GM18870 (cell line): ENCODE data around the gene MYZAP.

Experiments used
- ATAC-seq: cut with Tn5 transposase; IDR thresholded peaks from one replicate; pipeline ENCODE4 v1.9.1; 2021; ENCODE audit warnings: moderate library complexity; ENCODE audit not compliant: unreplicated experiment

The MYZAP gene

DNA sequence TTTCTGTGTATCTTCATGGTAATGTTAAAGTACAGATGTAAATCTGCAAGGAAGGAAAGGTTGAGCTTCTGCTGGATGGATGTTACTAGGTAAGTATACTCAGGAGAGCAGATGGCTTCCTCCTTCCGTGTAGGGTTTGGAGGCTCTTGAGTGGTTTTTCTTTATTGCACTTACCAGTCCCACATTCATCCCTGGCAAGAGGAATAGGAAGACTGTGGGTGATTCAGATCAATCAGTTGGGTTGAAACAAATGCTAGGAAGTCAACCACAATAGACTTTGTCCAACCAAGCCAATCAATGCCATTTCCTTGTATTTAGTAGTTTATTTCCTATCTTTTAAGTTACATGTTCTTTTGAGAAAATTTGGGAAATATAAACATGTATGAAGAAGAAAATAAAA, 26.6 kb downstream of the MYZAP start:
- no peak for ATAC-seq

DNA sequence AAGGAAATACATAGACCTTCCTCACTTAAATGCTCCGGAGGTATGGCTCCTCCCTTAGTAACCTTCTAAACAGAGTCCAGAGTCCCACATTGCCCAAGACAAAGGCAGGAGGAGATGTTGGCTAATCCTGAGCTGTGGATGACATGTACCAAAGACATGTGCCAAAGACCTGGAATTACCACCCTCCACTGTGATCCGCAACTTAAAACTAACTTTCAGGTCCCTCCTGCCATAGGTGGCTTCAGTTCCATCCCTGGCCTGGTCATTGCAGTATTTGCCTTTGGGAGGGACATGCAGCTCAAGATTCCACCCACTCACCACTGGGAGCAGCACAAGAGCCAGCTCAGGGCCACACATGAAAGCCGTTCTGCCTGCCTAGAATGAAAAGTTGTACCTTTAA, 28.0 kb downstream of the MYZAP start:
- no peak for ATAC-seq

DNA sequence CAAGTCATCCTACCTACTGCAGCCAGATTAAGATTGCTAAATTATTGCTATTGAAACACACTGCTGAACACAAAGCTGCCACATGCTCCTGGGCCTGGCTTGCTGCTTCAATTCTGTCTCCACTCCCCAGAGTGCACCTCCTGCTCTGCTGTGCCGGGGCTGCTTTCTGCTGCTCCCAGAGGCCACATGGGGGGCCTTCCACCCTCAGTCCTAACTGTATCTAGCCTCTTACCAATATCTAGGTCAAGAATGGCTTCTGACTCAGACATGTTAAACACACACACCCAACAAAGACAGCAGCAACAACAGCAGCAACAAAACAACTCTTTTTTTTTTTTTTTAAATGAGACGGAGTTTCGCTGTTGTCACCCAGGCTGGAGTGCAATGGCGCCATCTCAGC, 33.0 kb downstream of the MYZAP start:
- ATAC-seq: no peak

DNA sequence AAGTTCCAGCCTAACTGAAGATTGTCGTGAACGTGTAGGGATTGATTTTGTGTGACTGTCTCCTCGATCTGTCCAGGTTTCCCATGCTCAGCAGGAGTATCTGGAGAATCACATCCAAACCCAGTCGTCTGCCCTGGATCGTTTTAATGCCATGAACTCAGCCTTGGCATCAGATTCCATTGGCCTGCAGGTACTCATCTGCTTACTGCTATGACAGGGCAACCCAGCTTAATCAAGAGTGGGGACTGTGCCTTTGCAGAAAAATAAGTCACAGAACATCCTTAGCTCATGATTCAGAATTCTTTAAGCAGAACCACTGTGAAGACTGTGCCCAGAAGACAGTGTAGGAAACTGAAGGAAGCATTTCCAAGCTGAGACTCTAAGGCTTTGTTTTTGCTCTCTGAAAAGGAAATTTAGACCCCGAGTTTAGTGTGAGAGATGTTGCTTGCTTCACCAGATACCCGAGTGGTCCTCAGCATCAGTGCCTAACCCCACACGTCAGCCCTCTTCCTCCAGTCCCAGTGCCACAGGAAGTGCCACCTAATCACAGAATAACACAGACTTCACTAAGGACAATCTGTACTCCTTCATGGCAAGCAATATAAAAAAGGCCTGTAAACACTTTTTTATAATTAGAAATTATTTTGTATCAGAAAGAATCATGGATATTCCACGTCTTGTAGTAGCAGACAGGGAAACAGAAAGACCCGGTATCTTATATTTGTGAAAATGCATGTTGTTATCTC, 34.2 kb downstream of the MYZAP start:
- ATAC-seq: no peak

DNA sequence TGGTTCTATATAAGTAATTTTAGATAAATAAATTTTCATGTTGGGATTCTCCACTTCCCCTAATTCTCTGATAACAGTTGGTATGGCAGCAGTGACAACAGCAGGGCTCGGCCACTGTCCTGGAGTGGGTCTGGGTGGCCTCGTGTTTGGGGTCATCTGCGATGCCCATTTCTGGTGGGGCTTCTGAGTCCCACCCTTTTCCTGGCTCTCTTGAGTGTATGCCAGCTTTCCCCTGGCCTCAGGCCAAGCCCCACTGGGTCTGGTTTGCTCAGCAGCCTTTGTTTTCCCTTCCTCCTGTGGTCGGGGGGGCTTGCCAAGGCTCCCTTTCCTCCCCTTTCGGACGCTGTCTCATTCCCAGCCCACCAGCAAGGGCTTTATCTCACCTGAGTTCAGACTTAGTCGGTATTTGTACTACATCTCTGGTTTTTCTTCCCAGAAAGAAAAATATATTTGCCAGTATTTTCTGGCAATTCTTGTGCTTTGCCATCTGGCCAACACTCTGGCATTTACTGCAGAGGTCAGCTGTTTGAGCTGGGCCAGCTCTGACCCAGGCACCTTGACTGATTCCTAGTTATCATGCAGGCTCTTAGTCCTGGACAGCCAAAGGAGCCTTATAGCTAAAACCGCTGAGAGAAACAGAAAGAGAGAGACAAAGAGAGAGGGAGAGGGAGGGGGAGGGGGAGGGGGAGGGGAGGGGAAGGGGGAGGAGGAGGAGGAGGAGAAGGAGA, 35.2 kb downstream of the MYZAP start:
- ATAC-seq: no peak

DNA sequence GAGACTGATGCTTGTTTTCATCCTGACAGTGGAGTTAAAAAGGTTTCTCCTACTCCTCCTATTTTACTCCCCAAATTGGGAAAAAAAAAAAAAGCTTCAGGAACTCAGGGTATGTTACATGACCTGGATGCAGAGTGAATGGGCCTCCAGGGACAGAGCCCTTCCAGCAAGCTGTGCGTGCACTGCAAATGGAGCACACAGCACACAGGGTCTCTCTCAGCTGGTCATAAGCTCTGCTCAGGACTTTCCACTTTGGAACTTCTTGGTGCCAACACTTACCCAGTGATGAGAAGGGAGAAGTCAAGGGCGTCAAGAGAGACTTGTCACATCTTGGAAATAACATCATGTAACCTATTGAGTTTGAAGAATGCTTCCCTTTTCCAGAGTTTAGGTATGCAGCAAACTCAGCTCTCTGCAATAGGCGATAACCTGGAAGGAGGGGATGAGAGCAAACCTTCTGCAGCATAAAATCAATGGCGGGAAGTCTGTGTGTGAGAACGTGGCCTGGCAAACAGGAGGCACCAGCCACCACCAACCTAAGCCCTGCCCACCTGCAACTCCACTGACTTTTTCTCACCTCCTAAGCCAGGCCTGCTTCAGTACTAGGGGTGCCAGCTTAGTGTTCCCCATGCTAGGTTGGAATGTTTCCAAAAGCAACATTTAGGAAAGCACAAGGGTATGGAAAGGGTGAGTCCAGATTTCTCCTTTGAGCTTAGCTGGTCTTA, 39.8 kb downstream of the MYZAP start:
- ATAC-seq: no peak

DNA sequence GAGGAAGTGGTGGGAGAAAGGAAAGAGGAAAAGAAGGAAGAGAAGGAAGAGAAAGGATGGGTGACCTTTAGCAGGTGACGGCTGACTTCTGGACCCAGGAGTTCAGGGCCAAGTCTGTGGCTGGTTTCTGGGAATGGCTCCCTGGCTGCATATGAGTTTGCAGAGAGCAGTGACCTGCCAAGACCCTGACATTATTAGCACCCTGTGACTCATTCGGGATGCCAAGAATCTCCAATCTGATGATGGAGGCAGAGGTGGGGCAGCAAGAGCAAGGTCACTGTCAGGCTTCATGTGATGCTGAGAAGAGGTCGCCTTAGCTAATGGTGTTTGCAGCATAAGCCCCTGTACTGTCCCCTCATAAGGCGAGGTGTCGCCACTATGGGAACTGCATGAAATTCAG, 42.6 kb downstream of the MYZAP start:
- ATAC-seq: no peak

DNA sequence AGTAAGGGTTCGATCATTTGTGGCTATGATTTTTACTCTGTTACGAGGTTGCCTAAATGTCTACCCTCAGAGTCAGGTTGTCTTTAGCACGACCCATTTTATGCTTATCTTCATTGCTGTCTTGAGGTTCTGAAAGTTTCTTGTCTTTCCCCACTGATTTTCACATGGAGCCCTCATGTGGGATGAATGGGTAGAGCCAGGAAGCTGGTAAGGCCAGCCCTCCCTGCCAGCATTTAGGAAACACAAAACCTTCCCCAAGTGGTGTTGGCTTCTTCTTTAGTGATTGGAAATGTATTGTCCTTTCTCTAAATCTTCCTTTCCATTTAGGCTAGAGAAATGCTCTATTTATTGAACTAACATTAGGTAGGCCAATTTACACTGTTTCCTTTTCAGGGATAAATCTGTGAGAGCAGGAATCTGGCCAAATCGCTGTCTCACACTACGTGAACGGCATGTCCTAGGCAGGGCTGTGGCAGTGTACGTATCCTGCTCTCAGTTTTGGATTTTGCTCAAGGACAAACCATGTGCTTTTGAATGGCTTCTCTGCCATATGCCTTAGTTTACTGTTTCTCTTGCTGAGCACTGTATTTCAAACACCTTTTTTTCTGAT, 43.7 kb downstream of the MYZAP start:
- ATAC-seq: no peak

DNA sequence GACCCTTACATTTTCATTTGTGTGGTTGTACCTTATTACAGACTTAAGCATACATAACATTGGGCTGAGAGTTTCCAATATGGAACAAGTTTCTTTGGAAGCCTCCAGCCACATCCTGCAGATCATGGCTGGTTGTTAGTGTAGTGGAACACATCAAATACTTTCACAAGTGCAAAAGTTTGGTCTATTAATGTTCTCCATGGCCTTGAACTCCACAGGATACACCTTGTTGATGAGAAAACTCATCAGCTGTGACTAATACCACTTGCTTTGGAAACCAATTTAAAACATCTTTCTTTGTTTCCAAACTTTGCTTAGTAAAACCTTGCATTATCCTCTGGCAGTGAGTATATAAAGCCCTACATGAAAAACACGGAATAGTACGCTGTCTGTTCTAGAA, 46.1 kb downstream of the MYZAP start:
- no peak for ATAC-seq

DNA sequence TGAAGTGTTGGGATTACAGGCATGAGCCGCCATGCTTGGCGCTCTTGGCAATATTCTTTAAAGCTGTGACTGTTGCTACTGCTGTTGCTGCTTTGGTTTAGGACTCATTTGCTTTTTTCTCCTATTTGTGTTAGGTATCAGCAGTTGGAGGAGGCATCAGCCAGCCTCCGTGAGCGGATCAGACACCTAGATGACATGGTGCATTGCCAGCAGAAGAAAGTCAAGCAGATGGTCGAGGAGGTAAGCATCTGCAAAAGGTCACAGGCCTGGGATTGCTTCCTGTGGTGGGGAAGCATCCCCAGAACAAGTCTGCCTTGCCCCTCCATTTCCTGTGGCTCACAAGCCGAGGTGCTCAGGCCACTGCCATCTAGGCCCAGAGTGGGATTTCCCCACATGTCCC, 47.6 kb downstream of the MYZAP start:
- no peak for ATAC-seq

DNA sequence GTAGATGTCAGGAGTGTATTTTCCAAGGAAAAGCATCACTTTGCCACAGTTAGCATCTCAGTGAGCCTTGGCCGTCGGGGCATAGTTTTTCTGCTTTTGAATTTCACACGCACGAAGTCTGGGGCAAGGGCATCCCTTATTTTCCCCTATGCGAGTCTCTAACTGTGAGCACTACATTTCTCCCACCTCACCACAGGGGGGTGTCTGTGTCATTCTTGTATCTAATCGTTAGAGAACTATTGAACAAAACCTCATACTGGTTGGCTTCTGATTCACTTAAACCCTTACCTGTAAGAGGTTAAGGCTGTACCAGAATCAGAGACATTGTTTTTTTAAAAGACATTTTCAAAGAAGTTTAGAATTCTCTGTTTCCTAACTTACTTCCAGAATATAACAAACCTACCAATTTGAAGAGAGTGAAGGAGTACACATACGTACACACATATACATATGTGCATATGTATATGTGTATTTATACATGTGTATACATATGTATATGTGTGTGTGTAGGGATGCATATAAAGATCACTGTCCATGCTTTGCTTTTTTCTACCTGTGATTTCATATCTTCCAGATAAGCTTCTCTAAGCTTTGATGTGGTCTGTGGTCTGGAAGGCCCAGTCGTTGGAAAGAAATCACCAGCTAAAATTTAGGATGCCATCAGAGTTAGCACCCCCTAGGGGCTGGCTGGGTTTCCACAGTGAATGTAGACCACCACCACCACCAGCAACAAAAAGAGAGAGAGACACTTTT, 49.4 kb downstream of the MYZAP start:
- no peak for ATAC-seq

DNA sequence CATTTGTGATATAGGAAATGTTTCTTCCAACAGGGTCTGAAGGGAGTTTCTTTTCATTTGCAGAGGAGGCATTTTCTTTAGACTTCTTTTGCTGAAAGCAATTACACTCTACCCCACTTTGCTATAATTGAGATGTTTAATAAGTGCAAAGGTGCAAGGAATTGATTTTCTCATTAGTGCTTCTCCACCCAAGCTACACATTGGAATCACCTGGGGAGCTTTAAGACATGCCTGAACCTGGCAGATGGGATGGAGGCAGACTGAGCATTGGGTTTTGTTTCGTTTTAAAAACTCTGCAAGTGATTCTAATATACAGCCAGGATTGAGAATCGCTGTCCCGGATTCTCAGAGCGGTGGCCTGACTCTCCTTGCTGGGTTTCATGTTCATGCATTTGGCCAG, 52.1 kb downstream of the MYZAP start:
- ATAC-seq: no peak

DNA sequence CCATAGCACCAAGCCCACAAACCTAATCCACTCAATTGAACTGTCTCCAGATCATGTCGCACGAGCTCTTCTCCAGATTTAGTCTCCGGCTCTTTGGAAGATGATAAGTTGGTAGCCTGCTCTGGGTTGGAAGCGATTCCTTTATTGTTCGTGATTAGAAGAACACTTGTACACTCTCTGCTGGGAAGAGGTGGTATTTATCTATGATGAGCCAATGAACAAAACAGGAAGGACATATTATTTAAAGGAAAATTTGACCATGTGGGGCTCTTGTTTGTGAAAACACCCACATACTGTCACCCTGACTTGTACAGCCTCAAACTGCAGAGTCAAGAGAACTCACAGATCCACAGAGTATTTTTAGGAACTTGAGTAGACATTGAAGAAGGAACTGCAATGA, 54.4 kb downstream of the MYZAP start:
- no peak for ATAC-seq

DNA sequence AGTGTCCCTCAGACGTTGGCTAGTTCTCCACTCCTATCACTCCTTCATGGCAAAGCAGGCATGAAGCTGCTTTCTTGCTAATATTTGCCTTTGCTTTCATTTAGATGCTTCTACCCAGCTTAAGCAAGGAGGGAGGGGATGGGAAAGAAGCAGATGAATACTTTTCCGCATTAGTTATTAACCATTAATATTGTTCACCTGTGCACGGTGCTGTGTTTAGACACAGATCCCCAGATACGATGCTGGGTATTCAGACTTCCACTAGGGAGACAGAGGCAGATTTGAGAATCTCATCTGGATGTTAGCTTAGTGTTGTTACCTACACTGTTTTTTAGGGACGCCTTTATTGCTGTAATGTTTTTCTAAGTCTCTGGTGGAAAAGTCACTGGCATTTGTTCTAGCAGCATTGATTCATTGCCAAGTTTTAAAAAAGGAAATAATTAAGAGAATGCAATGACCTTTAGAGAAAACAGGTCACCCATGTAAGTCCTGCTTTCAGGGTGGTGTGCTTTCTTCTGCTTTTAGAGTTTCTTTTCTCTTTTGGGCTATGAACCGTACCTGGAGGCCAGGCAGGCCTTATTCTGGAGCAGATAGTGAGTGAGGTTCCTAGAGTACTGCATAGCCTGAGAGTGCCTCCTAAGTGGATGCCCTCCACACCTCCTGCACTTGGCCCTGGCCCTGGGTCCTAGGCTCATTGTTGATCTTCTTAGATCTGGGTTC, 55.5 kb downstream of the MYZAP start:
- no peak for ATAC-seq

DNA sequence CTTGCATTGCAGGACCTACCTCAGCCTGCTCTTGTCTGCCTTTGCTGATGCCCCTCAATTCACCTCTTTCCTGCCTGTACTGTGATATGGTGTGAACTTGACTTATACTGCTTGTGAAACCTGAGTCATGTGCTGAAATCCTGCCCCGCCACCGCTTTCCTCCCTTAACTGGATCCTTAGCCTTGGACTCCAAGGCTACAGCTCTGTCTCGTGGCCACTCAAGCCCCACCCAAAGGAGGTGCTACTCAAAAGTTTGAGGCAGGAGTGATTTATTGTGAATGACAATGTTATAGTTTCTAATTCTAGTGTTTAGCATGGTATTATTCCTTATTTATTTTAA, 56.1 kb downstream of the MYZAP start:
- no peak for ATAC-seq

DNA sequence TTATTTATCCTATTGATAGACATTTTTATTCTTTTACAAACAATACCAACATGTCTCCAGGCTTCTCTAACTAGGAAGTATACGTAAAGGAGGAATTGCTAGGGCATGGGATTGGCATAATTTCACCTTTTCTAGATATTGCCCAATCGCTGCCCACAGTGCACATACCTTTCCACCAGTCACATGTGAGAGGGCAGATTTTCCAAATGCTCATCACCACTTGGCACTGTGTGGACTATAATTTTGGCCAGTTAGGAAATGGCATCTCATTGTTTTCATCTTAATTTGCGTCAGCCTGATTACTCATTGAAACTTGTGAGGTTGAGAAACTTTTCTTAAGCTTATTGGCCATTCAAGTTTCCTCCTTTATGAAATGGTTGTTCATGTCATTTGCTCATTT, 57.4 kb downstream of the MYZAP start:
- ATAC-seq: no peak

DNA sequence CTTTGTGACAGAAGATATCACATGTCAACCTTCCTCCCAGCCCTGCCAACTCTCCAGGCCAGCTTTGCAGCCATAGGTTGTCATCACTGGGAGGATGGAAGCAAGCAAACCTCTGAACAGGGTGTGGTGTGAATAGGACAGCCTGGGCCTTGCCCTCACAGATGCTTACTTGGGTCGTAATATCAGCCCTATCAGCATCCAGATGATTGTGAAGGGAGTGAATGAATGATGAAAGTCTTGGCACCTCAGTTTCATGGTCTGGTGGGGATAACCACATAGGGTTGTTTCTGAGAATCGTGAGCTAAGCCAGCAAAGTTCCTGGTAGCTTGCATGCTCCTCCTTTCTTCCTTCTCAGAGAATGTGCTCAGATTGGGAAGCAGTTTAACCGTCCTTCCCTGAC, 59.7 kb downstream of the MYZAP start:
- ATAC-seq: no peak

DNA sequence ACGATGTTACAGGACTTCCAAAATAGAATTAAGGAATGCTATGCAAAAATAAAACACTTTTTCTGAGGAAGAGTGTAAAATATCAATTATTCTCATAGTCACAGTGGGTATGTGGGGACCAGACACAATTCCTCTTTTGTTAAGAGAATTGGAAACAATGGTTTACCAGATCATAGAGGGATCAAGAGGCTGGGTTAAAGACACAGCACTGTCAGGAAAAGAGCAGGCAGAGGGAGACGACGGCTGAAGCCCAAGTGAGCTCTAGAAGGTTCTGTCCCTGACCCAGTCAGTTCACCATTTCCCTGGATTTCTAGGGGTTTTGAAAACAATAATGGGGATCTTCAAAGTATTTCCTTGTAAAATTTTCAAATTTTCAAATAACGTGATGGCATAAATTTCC, 60.8 kb downstream of the MYZAP start:
- no peak for ATAC-seq

DNA sequence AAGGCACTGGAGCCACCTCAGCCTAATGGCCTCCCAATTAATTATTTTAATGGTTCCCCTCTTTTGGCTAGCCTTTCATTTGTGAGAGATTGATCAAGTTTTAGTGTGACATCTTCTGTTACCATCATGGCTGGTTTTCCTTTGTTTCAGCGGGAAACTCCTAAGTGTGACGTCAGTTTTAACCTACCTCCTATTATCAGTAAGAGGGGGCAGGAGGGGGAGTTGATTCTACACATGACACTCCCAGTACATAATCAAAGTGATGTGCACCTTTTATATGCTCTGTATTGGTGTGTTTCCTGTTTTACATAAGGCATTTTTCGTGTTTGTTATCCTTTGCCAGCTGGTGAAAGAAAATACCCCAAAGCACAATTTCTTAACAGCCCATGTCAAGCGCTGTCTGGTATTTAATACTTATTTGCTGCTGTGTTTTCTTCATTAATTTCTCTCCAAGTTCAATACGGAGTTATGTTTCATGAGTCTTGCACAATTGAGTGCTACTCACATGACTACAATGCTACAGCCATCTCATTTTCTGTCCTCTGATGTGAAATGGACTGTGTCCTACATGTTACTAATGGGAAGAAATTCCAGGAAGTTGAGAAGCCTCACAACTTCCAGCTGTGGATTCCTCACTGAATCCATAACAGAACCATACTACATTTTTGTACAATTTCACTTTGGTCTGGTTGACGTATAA, 62.6 kb downstream of the MYZAP start:
- no peak for ATAC-seq

DNA sequence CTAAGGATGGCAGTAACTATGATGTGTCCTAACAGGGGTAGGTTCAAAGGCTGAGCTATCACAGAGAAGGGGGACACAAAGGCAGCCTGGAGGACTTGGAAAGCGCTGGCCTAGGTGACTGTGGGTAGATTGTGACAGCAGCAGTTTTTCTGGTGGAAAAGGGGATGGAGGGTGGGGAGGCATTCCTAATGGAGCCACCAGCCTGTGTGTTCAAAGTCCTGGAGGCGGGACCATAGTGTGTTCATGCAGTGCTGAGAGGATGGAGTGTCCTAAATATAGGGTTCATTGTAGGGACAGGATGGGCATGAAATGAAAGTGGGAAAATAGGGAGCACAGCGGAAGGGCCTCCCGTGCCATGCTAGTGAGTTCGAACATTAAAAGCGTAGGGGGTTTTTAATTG, 63.3 kb downstream of the MYZAP start:
- no peak for ATAC-seq
